ENCODE data around the gene RGS7BP. TPM values are rescaled to one million over a fixed set of nuclear protein-coding genes. Genes with fewer than 3 reads are reported as not detected.

Gene RGS7BP
- total and polyA plus RNA-seq, 10 of the 15 experiments (the other 5 are each of a cell fraction or from before 2014, with no cell fraction given) = not detected

DNA sequence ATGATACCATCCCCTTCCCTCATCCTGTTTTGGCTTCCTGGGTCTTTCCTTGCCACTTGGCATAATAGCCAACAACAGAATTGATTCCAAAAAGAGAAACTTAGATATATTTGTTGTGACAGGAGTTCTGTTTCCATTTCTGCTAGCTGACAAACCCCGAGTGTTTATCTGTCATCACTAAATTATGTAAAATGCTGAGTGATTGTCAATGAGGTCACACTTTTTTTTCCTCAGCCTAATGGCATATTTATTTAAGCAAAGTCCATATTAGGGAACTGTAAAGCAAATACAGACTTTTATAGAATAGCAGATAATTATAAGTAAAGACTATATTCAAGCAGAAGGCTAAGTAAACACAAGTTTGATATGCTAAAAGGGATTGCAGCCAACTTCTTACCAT lies 64.0 kb downstream of the RGS7BP start (continued):
- TF ChIP-seq, protein P1, sequence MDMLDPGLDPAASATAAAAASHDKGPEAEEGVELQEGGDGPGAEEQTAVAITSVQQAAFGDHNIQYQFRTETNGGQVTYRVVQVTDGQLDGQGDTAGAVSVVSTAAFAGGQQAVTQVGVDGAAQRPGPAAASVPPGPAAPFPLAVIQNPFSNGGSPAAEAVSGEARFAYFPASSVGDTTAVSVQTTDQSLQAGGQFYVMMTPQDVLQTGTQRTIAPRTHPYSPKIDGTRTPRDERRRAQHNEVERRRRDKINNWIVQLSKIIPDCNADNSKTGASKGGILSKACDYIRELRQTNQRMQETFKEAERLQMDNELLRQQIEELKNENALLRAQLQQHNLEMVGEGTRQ (IDR thresholded peaks at IDR 0.05; ENCODE audit: borderline replicate concordance, low read depth, low read length) = no peak
- no peak for TF ChIP-seq MEF2B (IDR thresholded peaks at IDR 0.05; ENCODE audit: partially characterized antibody, poor library complexity, severe bottlenecking)
- TF ChIP-seq, protein P2, sequence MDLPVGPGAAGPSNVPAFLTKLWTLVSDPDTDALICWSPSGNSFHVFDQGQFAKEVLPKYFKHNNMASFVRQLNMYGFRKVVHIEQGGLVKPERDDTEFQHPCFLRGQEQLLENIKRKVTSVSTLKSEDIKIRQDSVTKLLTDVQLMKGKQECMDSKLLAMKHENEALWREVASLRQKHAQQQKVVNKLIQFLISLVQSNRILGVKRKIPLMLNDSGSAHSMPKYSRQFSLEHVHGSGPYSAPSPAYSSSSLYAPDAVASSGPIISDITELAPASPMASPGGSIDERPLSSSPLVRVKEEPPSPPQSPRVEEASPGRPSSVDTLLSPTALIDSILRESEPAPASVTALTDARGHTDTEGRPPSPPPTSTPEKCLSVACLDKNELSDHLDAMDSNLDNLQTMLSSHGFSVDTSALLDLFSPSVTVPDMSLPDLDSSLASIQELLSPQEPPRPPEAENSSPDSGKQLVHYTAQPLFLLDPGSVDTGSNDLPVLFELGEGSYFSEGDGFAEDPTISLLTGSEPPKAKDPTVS (IDR thresholded peaks at IDR 0.05; ENCODE audit: low read depth, low read length) = no peak

DNA sequence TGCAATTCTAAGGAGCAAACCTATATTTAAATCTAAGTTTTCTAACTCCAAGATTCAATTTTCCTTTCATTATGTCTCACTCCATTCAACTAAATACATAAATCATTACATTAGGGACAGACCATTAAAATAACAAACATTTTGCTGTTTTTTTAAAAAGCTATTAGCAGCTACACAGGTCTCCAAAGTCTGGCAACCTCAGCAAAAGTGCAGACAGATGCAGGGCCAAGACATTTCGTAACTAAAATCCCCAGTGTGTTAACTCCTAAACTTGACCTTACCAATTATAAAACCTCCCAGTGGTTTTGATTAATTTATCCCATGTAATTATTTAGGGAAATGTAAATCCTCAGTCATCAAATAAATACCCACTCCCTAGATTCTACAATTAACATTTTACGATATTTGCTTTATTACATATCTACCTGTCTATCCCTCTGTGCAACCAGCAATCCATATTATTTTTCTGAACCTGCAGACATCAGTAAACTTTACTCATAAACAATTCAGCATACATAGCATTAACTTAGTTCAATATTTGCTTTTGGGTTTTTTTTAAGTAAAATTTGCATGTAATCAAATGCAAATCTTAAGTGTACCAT lies 64.7 kb downstream of the RGS7BP start:
- no peaks in the 10 kb centered on the region for H3K4me1 ChIP-seq (ENCODE audit: control insufficient read depth, insufficient read depth, low read length)
- in situ Hi-C loops (cut with MboI) = no loop called here
- no peaks in the 10 kb centered on the region for H3K9me3 ChIP-seq (replicated peaks; ENCODE audit: control insufficient read depth, insufficient read depth, low read length)
- no peak overlapping the region for H3K4me3 ChIP-seq
- ATAC-seq (no peak), DNase-seq (ENCODE audit: low read depth, low spot score) (no peak), FAIRE-seq (no peak)
- no peaks in the 10 kb centered on the region for H3K36me3 ChIP-seq (ENCODE audit: control insufficient read depth in 2 of 2, insufficient read depth in 2 of 2, low read length in 1 of 2)
- ChIA-PET RAD21 (ENCODE audit: unreplicated experiment) (no interaction called here), SMC1A (ENCODE audit: uncharacterized antibody, unreplicated experiment) (no interaction called here), POLR2A (no interaction called here), CTCF (no interaction called here)
- no peak overlapping the region for H3K27ac ChIP-seq (ENCODE audit: control insufficient read depth, insufficient read depth)
- H2AFZ ChIP-seq (ENCODE audit: control insufficient read depth, low read depth, low read length) = no peak overlapping the region
- H3K4me2 ChIP-seq (ENCODE audit: control insufficient read depth, insufficient read depth) = no peak overlapping the region
- intact Hi-C loops (cut with micrococcal nuclease; ENCODE audit: unreplicated experiment) = no loop called here
- H3K9ac ChIP-seq (ENCODE audit: control insufficient read depth, insufficient read depth, low read length) = no peak overlapping the region
- H4K20me1 ChIP-seq (ENCODE audit: control insufficient read depth, insufficient read depth) = no peaks in the 10 kb centered on the region
- BruUV-seq (replicated peaks) = no TSS peak
- H3K27me3 ChIP-seq (replicated peaks in 1 of 2; ENCODE audit: control insufficient read depth in 2 of 2, insufficient read depth in 2 of 2, low read length in 1 of 2) = no peaks in the 10 kb centered on the region
- WGBS (ENCODE audit: insufficient coverage, insufficient replicate concordance, low lambda C conversion rate, missing lambda C conversion rate) = 2% methylated on average over 2 of the region's 2 CpGs
- no peaks in the 10 kb centered on the region for H3K79me2 ChIP-seq (ENCODE audit: control insufficient read depth, insufficient read depth, low read length)
- TF ChIP-seq, protein P1 (IDR thresholded peaks at IDR 0.05; ENCODE audit: borderline replicate concordance, low read depth, low read length) = no peak
- no peak for TF ChIP-seq ZNF274 (IDR thresholded peaks at IDR 0.05; ENCODE audit: insufficient read depth, insufficient read length)
- no peak for TF ChIP-seq NFYB (IDR thresholded peaks at IDR 0.05; ENCODE audit: insufficient read depth, low read depth, low read length)
- no peak for TF ChIP-seq CREB1 (IDR thresholded peaks at IDR 0.05; ENCODE audit: low read depth)
- no peak for TF ChIP-seq PAX8 (IDR thresholded peaks at IDR 0.05)
- no peak for TF ChIP-seq RBBP5 (conservative IDR thresholded peaks at IDR 0.05)
- TF ChIP-seq, protein P3, sequence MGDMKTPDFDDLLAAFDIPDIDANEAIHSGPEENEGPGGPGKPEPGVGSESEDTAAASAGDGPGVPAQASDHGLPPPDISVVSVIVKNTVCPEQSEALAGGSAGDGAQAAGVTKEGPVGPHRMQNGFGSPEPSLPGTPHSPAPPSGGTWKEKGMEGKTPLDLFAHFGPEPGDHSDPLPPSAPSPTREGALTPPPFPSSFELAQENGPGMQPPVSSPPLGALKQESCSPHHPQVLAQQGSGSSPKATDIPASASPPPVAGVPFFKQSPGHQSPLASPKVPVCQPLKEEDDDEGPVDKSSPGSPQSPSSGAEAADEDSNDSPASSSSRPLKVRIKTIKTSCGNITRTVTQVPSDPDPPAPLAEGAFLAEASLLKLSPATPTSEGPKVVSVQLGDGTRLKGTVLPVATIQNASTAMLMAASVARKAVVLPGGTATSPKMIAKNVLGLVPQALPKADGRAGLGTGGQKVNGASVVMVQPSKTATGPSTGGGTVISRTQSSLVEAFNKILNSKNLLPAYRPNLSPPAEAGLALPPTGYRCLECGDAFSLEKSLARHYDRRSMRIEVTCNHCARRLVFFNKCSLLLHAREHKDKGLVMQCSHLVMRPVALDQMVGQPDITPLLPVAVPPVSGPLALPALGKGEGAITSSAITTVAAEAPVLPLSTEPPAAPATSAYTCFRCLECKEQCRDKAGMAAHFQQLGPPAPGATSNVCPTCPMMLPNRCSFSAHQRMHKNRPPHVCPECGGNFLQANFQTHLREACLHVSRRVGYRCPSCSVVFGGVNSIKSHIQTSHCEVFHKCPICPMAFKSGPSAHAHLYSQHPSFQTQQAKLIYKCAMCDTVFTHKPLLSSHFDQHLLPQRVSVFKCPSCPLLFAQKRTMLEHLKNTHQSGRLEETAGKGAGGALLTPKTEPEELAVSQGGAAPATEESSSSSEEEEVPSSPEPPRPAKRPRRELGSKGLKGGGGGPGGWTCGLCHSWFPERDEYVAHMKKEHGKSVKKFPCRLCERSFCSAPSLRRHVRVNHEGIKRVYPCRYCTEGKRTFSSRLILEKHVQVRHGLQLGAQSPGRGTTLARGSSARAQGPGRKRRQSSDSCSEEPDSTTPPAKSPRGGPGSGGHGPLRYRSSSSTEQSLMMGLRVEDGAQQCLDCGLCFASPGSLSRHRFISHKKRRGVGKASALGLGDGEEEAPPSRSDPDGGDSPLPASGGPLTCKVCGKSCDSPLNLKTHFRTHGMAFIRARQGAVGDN (IDR thresholded peaks at IDR 0.05) = no peak
- TF ChIP-seq SPI1 (IDR thresholded peaks at IDR 0.05; ENCODE audit: borderline replicate concordance, insufficient read depth, low read depth, low read length) = no peak
- TF ChIP-seq CEBPB (IDR thresholded peaks at IDR 0.05; ENCODE audit: borderline replicate concordance in 1 of 2, low read depth in 2 of 2, low read length in 2 of 2) = no peak
- TF ChIP-seq EP300 (IDR thresholded peaks at IDR 0.05; ENCODE audit: borderline replicate concordance in 1 of 2, control insufficient read depth in 1 of 2, low read depth in 2 of 2, low read length in 2 of 2) = no peak
- TF ChIP-seq ZNF384 (IDR thresholded peaks at IDR 0.05; ENCODE audit: borderline replicate concordance, low read depth, low read length) = no peak
- TF ChIP-seq ZSCAN29 (IDR thresholded peaks at IDR 0.05) = no peak
